SKM-1 treated with dmso at 0.1 percent for 144 hours (cell line): ENCODE results near the gene FGF21.
"Not testable (repeated sequence)": the region's sequence is repeated elsewhere in the genome, so short reads cannot be mapped to it uniquely, and the experiment has no call there.

Experiments used
- DNase-seq: peaks from one replicate; lab custom pipeline; 2025; ENCODE audit not compliant: unreplicated experiment; lab: John Stamatoyannopoulos, UW

Gene FGF21

DNA sequence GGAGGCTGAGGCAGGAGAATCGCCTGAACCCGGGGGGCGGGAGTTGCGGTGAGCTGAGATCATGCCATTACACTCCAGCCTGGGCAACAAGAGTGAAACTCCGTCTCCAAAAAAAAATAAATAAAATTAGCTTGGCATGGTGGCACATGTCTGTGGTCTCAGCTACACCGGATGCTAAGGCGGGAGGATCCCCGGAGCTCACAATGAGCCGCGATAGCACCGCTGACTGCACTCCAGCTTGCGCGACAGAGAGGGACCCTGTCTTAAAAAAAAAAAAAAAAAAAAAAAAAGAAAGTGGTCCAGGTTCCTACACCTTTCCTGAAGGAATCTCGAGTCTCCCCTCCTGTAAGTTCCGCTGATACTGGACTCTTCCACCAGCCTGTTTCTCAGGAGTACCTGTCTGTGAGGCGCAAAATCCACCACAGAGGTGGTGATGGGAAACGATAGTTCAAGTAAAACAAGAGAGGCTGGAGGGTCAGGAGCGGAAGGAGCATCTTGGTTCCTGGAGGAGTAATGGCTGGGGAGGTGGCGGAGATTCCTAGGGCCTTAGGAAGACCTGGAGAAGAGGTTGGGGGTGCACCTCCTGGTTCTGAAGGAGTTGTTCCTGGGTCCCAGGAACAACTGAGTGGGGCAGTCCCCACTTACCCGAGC lies 3.4 kb upstream of the FGF21 start:
- no peak for DNase-seq

DNA sequence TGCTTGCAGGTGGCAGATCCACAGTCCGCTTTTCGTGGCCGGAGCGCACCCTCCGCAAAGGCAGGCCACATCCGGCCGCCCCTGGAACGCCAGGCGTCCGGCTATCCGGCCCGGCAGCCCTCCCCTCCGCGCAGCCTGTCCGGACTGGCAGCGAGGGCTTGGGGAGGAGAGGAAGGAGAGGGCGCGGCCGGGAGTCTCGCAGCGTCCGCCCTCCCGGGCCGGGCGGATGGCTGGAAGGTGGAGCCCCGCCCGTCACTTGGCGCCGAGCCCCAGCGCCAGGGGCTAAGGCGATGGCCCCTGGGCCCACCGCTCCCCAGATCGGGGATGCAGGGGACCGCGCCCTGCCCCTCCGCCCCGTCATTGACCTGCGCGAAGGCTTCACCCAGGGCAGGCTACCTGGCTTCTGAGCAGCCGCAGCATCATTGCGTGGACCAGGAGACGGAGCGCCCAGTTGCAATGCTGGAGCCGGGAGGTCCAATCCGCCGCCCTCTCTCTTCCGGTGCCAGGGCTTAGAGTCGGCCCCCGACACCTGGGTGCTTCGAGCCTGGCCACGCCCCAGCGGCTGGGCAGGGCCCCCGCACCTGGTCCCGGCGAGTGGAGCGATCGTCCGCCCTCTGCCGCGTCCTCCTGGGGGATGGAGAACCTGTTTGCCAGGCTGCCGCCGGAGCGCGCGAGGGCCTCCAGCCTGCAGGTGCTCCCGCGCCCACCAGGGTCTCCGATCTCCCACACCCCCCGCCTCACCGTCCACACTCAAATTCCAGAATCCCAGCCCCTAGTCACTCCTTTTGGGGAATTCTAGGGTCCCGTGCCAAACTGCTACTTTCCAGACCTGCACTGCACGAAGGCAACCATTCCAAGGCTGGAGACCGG lies 2.6 kb upstream of the FGF21 start, which contains the start of gene FUT1:
FUT1 (minus strand) TSS at position 146 of the 870 bp plus-strand sequence. CDS start 1,360 bp downstream, outside the sequence.
- DNase-seq = no peak

DNA sequence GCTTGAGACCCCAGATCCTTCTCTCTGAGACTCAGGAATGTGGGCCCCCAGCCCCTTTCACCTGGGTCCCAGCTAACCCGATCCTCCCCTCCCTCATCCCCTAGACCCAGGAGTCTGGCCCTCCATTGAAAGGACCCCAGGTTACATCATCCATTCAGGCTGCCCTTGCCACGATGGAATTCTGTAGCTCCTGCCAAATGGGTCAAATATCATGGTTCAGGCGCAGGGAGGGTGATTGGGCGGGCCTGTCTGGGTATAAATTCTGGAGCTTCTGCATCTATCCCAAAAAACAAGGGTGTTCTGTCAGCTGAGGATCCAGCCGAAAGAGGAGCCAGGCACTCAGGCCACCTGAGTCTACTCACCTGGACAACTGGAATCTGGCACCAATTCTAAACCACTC lies 463 bp downstream of the FGF21 start:
- DNase-seq = no peak

DNA sequence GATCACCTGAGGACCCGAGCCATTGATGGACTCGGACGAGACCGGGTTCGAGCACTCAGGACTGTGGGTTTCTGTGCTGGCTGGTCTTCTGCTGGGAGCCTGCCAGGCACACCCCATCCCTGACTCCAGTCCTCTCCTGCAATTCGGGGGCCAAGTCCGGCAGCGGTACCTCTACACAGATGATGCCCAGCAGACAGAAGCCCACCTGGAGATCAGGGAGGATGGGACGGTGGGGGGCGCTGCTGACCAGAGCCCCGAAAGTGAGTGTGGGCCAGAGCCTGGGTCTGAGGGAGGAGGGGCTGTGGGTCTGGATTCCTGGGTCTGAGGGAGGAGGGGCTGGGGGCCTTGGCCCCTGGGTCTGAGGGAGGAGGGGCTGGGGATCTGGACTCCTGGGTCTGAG lies 888 bp downstream of the FGF21 start:
- no peak for DNase-seq

DNA sequence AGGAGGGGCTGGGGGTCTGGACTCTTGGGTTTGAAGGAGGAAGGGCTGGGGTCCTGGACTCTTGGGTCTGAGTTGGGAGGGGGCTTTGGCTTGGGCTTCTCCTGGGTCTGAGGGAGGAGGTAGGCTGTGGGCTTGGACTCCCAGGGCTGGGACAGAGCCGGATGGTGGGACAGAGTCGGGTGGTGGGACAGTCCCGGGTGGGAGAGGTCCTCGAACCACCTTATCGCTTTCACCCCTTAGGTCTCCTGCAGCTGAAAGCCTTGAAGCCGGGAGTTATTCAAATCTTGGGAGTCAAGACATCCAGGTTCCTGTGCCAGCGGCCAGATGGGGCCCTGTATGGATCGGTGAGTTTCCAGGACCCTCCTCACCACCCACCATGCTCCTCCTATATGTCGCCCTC lies 1.4 kb downstream of the FGF21 start:
- no peak for DNase-seq

DNA sequence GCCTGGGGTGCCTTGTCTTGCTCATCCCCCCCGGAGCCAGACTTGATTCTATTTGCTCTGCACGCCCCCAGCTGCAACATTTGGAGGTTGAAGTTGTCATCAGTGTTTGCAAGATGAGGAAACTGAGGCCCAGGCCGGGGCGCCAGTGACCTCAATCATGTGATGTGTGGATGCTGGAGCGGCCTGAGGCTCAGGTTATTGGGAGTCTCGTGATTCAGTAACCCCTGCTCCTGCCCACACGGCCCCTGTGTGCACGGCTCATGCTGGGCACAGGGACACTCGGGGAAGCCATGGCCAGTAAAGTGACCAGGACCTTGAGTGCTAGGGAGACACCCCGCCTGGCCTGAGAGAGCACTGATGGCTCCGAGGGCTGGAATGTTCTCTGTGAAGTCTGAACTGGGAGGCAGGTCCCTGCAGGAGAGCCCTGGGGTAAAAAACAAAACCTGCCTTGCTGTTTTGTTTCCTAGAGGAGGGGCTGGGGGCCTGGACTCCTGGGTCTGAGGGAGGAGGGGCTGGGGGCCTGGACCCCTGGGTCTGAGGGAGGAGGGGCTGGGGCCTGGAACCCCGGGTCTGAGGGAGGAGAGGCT lies 1.9 kb downstream of the FGF21 start:
- DNase-seq = no peak

DNA sequence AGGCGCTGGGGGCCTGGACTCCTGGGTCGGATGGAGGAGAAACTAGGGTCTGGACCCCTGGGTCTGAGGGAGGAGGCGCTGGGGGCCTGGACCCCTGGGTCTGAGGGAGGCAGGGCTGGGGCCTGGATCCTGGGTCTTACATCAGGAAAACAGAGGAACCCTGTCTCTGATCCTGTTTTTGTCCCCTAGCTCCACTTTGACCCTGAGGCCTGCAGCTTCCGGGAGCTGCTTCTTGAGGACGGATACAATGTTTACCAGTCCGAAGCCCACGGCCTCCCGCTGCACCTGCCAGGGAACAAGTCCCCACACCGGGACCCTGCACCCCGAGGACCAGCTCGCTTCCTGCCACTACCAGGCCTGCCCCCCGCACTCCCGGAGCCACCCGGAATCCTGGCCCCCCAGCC lies 2.4 kb downstream of the FGF21 start:
- DNase-seq = no peak

DNA sequence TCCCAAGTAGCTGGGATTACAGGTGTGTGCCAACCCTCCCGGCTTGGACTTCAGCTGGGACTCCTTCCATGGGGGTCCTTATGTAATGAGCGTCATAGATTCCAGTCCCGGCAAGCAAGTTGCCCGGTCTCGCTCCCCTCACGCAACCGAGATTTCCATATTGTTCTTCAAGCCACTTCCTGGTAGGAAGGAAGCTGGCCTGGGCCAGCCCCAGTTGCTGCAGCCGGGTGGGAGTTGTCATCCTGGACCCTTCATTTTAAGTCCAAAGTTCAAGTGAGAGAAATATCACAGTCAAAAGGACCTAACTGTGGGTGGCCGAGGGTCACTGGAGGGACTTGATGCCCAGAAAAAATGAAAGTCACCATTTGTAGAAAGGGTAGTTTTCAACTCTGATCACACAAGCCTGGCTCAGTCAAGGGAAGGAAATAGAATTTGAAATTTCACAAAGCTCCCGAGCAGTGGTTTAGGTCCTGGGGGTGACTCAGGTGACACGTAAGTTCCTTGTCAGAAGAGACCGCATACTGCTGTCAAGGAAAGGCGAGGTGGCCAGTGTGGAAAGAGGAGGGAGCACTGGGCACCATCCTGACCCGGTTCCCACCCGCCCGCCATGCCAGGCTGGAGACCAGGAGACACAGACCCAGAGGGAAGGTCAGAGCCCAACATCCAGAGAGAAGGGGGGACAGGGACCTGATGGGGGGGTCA lies 5.3 kb downstream of the FGF21 start:
- DNase-seq = no peak

DNA sequence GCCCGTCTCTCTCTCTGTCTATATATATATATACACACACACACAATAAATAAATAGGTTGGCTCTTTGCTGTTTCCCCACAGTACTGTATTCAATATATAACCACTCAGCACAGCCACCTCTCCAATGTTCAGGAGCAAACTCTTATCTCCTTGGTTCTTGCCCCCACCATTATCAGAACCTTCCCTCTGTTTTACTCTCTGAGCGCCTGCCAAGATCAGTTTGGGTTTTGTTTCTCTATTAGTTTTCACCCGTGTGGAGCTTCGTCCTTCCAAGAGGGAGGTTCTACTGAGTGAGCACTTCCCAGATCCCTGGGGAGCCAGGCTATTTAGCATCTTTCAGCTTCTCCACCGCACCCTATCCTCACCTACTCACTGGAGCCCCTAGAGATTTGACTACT lies 10.5 kb downstream of the FGF21 start:
- not testable (repeated sequence) for DNase-seq

DNA sequence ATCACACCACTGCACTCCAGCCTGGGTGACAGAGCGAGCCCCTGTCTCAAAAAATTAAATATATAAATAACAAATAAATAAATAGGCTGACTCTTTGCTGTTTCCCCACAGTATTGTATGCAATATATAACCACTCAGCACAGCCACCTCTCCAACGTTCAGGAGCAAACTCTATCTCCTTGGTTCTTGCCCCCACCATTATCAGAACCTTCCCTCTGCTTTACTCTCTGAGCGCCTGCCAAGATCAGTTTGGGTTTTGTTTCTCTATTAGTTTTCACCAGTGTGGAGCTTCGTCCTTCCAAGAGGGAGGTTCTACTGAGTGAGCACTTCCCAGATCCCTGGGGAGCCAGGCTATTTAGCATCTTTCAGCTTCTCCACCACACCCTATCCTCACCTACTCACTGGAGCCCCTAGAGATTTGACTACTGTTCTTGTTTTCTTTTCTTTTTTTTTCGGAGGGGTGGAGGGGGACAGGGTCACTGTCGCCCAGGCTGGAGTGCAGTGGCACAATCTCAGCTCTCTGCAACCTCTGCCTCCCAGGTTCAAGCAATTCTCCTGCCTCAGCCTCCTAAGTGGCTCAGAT lies 12.9 kb downstream of the FGF21 start:
- not testable (repeated sequence) for DNase-seq

DNA sequence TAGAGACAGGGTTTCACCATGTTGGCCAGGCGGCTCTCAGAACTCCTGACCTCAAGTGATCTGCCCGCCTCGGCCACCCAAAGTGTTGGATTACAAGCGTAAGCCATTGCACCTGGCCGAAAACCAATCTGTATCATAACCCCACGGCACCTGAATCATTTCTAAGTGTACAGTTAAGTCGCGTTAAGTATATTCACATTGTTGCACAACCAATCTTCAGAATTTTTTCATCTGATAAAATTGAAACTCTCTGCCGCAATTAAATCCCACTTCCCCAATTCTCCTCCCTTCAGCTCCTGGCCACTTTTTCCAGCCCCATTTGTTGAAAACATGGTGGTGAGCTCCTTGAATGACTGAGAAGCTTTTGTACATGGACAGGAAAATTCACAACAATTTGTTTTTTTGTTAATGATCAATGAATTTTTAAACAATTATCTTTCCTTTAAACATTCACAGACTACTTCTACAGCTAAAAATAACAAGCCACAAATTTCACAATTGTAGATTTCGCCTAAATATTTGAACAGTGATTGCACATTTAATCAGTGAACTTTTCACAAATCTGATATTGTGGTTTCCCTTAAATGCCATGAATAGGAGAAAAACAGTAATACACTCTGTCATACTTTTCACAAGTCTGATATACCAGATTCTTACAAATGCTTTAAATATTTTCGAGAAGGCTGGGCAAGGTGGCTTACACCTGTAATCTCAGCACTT lies 13.8 kb downstream of the FGF21 start:
- DNase-seq = no peak

DNA sequence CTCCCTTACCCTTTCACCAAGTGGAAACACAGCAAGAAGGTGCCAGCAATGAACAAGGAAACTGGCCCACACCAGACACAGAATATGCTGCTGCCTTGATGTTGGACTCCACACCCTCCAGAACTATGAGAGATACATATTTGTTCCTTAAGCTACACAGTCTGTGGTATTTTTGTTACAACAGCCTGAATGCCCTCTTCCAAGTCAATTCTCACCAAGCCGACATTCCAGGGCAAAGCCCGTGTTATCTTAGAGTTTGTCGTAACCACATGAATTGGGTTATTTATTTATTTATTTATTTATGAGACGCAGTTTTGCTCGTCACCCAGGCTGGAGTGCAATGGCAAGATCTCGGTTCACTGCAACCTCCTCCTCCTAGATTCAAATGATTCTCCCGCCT lies 14.9 kb downstream of the FGF21 start:
- DNase-seq = no peak

DNA sequence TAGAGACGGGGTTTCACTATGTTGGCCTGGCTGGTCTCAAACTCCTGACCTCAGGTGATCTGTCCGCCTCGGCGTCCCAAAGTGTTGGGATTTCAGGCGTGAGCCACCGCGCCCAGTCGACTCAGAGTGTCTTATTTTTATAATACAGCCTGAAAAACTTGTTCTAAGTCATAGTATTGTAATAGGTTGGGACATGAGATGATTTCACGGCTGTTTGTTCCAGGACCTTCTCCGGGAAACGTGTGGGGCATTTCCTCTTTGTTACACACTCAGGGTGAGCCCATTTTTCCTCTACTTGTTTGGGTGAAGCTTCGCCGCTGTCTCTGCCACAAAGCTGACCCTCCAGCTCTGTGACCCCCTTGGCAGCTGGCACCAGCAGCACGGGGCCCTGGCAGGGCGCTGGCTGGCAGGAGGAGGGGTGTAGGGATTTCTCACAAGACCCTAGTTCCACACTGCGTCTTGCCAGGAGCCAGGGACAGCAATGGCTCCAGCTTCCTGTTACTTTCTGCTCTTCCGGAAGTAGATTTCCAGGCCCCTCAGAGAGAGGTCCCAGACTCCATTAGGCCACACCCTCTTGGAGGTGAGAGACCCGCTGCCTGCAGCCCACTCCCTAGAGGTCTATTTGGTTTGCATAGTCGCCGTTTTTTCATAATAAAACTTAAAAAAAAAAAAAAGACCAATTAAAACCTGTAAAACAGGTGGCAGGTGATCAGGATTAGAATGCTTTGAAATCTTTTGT lies 15.6 kb downstream of the FGF21 start:
- no peak for DNase-seq

DNA sequence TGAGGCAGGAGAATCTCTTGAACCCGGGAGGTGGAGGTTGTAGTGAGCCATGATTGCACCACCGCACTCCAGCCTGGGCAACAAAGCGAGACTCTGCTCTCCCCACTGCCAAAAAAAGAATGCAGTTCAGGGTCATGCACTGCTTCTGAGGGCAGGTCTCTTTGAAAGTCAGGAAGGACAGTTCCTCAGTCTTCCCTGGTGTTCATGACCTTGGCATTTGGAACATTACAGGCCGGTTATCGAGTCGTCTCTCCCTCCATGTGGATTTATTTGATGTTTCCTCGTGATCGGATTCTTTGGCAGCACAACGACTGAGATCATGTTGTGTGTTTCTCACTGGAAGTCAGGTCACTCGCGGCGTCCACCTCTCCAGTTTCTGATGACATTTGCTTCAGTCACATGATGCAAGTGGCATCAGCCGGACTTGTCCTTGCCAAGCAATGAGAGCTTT lies 17.2 kb downstream of the FGF21 start:
- DNase-seq = no peak

DNA sequence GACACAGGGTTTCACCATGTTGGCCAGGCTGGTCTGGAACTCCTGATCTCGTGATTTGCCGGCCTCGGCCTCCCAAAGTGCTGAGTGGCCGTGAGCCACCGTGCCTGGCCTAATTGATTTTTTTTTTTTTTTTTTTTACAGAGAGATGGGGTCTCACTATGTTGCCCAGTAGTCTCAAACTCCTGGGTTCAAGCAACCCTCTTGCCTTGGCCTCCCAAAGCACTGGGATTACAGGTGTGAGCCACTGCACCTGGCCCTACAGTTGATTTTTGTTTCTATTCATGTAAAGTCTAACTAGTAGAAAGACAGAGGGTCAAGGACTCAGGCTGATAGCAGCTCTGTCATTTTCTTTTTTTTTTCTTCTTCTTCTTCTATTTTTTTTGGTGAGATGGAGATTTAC lies 21.8 kb downstream of the FGF21 start:
- DNase-seq = no peak

DNA sequence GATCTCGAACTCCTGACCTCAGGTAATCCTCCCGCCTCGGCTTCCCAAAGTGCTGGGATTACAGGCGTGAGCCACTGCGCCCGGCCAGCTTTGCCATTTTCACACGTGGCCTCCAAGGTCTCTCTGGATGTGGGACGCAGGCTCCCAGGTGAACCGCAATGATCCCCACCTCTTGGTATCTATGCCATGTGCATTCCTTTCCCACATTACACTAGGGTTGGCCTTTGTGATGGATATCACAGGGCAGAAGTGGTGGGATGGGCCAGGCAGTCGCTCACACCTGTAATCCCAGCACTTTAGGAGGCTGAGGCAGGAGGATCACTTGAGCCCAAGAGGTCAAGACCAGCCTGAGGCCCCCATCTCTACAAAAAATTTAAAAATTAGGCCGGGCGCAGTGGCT lies 22.4 kb downstream of the FGF21 start:
- no peak for DNase-seq

DNA sequence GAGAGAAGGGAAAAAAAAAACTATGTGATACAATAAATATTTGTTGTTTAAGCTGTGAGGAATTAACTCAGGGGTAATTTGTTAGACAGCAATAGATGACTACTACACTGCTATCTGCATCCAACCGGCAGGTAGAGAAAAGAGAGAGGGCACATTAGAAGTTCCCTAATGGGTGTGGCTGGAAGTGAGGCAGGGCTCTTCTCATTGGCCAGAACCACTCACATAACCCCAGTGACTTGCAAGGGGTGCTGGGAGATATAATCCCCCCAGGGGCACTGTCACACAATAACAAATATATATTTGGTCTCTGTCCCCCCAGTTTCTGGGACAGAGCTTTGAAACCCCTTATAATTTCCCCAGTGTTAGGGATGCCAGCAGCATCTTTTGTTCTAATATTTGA lies 24.3 kb downstream of the FGF21 start:
- DNase-seq = no peak

DNA sequence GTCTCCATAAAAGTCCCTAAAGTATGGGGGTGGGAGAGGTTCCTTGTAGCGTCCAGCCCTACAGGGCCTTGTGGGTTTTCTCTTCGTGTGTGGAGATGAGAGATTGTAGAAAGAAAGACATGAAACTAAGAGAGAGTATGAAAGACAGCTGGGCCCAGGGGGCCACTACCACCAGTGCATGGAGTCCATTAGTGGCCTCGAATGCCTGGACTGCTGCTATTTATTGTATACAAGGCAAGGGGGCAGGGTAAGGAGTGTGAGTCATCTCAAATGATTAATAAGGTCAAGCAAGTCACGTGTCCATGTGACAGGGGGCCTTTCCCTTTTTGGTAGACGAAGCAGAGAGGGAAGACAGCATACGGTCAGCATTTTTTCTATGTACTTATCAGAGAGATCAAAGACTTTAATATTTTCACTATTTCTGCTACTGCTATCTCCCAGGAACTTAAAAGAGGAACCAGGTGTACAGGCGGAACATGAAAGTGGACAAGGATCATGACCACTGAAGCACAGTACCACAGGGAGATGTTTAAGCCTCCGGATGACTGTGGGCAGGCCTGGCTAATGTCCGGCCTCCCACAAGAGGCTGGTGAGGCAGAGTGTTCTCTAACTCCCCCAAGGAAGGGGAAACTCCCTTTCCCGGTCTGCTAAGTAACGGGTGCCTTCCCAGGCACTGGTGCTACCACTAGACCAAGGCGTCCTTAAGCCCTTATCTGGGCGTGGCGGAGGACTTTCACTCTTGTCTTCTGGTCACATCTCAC lies 25.5 kb downstream of the FGF21 start:
- no peak for DNase-seq

DNA sequence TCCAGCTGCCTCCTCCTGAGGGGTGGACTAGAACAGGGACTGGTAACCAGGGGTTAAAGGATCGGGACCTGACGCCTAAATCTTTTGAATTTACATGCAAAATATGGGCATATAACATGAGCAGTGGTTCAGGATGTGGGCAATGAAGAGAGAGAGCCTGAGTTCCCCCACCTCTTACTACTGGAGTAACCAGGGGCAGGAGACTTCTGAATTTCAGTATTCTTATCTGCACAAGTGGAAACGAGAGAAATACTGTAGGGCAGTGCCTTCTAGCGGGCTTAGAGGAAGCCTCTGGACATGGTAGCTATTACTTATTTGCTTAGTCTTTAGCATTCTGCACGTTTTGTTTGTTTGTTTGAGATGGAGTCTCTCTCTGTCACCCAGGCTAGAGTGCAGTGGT lies 29.2 kb downstream of the FGF21 start:
- DNase-seq = no peak
